ENCODE measurements around the gene CDK6. TPM values are rescaled to one million over a fixed set of nuclear protein-coding genes. Genes with fewer than 3 reads are reported as not detected.
"Not testable (repeated sequence)": the region's sequence is repeated elsewhere in the genome, so short reads cannot be mapped to it uniquely, and the experiment has no call there.

CDK6 gene
- polyA plus RNA-seq, 3 donors, result 40.8 to 45.1 (median 42.3) TPM

DNA sequence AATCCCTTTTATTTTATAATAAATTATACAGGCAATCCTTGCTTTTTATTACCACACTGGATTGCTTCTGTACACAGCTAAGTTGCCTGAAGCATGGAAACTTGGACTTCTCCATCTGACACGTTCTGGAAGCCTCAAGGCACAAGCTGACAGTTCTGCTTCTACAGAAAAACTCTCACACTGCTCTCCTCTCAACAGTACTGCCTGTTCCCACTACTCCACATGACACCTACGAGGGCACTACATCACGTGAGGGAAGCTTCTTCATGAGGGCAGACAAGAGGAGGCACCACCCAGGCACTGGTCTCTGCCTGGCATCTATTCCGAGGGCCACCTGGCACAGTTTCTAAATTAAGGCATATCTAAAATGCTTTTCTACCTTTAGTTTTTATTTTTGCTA, 229.4 kb downstream of the CDK6 start:
- no peak for DNase-seq (ENCODE audit: low read depth in 3 of 3, low spot score in 2 of 3)

DNA sequence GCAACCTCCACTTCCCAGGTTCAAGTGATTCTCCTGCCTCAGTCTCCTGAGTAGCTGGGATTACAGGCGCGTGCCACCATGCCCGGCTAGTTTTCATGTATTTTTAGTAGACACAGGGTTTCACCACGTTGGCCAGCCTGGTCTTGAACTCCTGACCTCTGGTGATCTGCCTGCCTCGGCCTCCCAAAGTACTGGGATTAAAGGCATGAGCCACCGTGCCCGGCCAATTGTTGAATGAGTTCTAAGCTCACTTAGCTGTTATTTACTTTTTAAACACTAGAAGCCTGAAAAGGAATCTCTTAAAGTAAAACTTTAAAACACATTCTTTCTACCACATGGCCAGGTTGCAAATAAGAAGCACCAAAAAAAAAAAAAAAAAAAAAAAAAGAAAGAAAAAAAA, 231.9 kb downstream of the CDK6 start:
- DNase-seq (ENCODE audit: low read depth in 3 of 3, low spot score in 2 of 3), result not testable (repeated sequence)

DNA sequence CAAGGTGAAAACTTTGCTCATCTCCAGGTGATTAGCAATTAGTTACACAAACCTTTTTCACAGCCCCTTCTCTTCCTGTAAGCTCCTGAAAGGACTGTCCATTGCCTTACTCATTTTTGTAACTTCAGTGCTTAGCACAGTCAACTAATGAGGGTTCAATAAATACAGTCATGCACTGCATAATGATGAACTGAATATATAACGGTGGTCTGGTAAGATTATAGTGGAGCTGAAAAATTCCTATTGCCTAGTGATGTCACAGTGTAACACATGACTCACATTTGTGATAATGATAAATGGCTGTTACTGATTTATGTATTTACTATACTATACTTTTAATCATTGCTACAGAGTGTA, 233.3 kb downstream of the CDK6 start:
- DNase-seq (ENCODE audit: low read depth in 3 of 3, low spot score in 2 of 3), result no peak

- no peak for DNase-seq (ENCODE audit: low read depth in 3 of 3, low spot score in 2 of 3)
Measured at GRCh38 chr7:92602352-92603088, 233.9 kb downstream of the CDK6 start.

DNA sequence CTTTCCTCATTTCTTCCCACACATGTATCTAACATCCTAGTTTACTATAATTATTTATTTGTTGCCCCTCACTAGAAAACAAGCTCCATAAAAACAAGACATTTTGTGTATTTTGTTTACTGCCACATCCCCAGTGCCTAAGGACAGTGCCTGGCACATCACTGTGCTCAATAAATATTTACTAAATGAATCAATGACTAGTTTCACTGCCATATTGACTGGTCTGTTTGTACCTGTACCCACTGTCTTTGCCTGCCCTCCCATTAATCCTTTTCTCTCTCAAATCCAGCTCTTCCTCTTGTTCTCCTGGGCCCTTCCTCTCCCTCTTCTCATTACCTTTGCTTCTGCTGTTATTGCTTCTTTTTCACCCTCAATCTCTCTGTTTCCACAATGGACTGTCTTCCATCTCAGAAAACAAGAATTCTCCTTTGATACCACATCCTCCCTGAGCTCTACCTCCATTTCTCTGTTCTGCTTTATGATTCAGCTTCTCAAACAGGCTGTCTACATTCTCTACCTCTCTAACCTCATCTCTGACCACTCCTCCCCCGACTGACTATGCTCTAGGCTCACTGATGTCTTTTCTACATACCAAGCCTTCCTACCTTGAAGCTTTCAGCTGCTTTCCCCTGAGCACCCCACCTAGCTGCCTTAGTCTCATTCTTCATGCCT, 237.9 kb downstream of the CDK6 start:
- DNase-seq (ENCODE audit: low read depth in 3 of 3, low spot score in 2 of 3), result no peak

- DNase-seq (ENCODE audit: low read depth in 3 of 3, low spot score in 2 of 3), result no peak
Measured at GRCh38 chr7:92595281-92595680, 241.1 kb downstream of the CDK6 start.

DNA sequence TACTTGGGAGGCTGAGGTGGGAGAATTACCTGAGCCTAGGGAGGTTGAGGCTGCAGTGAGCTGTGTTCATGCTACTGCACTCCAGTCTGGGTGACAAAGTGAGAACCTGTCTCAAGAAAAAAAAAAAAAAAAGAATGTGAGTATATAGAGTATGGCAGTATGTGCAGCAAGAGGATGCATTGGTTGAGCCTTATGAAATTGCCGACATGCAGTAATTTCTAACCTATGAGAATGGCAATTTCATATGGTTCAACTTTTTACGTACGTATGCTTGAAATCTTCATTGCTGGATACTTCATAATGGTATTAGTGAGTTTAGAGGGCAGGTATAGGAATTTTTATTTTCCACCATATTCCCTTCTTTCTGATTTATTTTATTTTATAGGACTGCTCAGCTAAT, 241.6 kb downstream of the CDK6 start:
- no peak for DNase-seq (ENCODE audit: low read depth in 3 of 3, low spot score in 2 of 3)

- DNase-seq (ENCODE audit: low read depth in 3 of 3, low spot score in 2 of 3), result no peak
Measured at GRCh38 chr7:92590711-92591310, 245.6 kb downstream of the CDK6 start.

- DNase-seq (ENCODE audit: low read depth in 3 of 3, low spot score in 2 of 3), result no peak
Measured at GRCh38 chr7:92589056-92589455, 247.3 kb downstream of the CDK6 start.

GRCh38 chr7:92588561-92588960, 247.8 kb downstream of the CDK6 start:
- DNase-seq (ENCODE audit: low read depth in 3 of 3, low spot score in 2 of 3), result no peak

DNA sequence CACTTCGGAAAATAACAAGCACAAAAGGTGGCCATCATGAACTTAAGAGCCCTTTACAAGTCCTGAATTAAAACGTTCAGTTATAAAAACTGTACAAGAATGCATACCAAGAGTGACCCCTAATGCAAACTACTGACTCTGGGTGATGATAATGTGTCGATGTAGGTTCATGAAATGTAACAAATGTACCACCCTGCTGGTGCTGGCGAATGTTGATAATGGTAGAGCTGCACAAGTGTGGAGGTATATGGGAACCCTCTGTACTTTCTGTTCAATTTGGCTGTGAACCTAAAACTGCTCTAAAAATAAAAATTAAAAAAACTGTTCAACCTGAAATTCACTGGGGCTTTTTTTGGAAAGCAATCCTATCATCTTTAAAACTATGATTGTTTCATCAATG, 249.5 kb downstream of the CDK6 start:
- no peak for DNase-seq (ENCODE audit: low read depth in 3 of 3, low spot score in 2 of 3)

DNA sequence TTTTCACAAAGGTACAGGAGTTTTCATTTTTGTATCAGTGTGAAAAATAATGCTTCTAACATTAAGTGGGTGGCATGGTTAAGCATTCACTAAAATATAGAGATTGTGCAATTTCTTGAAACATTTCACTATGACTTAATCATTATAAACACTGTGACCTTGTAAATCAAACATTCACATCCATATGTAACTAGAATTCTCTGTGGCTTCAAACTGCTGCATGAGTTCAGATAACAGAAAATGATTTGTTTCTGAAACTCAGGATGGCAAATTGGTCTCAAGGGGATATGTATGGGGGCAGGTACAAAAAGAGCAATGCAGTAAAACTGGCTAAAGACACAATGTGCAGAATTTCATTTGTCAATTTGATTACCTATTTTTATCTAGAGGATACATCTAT, 250.0 kb downstream of the CDK6 start:
- DNase-seq (ENCODE audit: low read depth in 3 of 3, low spot score in 2 of 3), result no peak

DNA sequence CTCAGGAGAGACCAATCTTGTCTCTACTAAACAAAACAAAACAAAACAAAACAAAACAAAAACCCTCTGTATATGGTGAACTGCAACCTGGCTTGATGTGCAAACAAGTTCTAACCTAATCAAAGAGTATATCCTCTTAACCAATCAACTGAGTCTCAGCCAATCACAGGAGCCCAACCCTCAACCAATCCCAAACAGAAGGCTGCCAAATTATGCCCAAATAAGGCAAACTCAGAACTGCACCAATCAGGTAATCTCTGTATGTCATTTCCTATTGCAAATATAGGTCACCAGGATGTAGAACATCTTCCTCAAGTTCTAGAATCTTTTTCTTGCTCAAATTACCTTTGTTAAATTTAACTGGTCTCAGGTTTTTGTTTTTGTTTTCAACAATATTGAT, 251.4 kb downstream of the CDK6 start:
- DNase-seq (ENCODE audit: low read depth in 3 of 3, low spot score in 2 of 3), result no peak

GRCh38 chr7:92582948-92583347, 253.4 kb downstream of the CDK6 start:
- no peak for DNase-seq (ENCODE audit: low read depth in 3 of 3, low spot score in 2 of 3)

GRCh38 chr7:92576296-92576695, 260.1 kb downstream of the CDK6 start:
- DNase-seq (ENCODE audit: low read depth in 3 of 3, low spot score in 2 of 3), result no peak

GRCh38 chr7:92569137-92569536, 267.2 kb downstream of the CDK6 start:
- no peak for DNase-seq (ENCODE audit: low read depth in 3 of 3, low spot score in 2 of 3)

DNA sequence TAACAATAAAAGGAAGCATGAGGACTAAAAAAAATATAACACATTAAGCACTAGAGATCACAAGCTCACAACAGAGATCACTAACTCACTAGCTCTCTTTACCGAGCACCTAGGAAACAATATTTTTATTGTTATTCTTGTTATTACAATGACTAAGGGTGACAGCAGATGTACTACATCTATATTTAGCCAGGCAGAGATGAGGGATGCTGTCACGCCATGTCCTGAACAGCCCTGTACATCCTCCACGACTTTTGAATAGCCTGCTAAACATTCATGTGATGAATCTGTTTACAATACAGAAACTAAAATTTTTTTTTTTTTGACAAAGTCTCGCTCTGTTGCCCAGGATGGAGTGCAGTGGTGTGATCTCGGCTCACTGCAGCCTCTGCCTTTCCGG, 268.9 kb downstream of the CDK6 start:
- no peak for DNase-seq (ENCODE audit: low read depth in 3 of 3, low spot score in 2 of 3)

DNA sequence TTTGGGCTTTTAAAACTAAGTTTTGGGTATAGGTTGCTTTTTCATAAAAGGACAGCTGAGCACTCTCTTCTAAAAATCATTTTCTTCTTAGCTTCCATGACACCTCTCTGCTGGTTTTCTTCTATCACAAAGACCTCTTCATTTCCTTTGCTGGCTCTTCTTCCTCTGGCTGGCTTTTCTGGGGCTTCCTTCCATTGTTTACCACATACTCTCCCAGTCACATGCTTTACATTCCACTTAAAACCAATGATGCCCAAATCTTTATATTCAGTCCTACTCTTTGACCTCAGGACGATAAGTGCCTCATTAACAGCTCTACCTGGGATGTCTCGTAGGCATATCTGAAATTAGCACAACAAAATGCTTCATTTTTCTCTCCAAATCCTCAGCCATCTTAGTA, 273.0 kb downstream of the CDK6 start:
- DNase-seq (ENCODE audit: low read depth in 3 of 3, low spot score in 2 of 3), result no peak

DNA sequence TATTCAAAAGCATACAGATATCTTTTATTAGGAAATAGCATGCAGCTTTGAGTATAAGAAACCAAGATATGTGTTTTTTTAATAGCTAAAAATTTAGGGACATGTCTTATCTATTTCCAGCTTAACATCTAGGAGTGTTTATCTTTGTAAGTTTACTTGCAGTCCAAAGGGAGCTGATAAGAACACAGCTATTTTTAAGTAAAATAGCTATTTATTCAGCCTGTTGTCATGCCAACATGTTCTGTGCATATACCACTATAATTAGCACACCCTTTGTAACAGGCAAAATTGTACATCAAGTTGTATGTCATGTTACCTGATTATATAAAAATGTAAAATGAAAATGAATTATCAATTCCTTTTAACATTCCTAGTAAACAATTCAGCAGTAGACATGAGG, 275.8 kb downstream of the CDK6 start:
- no peak for DNase-seq (ENCODE audit: low read depth in 3 of 3, low spot score in 2 of 3)

- DNase-seq (ENCODE audit: low read depth in 3 of 3, low spot score in 2 of 3), result no peak
Measured at GRCh38 chr7:92557808-92558362, 278.5 kb downstream of the CDK6 start.

DNA sequence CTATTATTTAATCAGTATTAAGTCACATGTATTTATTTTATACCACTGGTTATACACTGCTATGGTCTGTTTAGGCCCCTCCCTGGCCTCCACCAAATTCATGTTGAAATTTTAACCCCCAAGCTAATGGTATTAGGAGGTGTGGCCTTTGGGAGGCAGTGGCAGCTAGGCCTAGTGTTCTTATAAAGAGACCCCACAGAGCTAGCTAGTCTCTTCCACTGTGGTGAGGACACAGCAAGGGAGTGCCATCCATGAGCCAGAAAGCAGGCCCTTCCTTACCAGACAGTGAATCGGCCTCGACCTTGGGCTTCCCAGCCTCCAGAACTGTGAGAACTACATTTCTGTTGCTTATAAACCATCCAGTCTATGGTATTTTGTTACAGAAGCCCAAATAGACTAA, 279.1 kb downstream of the CDK6 start:
- no peak for DNase-seq (ENCODE audit: low read depth in 3 of 3, low spot score in 2 of 3)
